Endodermal cell (in vitro differentiated cells): ENCODE measurements around the gene CERS1. TPM values are rescaled to one million over a fixed set of nuclear protein-coding genes. Genes with fewer than 3 reads are reported as not detected.

Experiments used
- DNase-seq: peaks from one replicate; pipeline ENCODE4 v3.0.0-alpha.2; 2017
- H3K27ac ChIP-seq: 2 replicates; pipeline ENCODE4 v1.5.1; 2013; ENCODE audit warnings: mild to moderate bottlenecking, low read depth, low read length, moderate library complexity
- H3K27me3 ChIP-seq: 2 replicates; pipeline ENCODE4 v1.6.1; 2013; ENCODE audit warnings: mild to moderate bottlenecking, low read length, moderate library complexity; ENCODE audit not compliant: insufficient read depth, control insufficient read depth, poor library complexity, severe bottlenecking
- H3K36me3 ChIP-seq: 2 replicates; pipeline ENCODE4 v1.7.0; 2013; ENCODE audit warnings: mild to moderate bottlenecking, low read length, moderate library complexity; ENCODE audit not compliant: control insufficient read depth, insufficient read depth
- H3K4me1 ChIP-seq: one replicate; pipeline ENCODE4 v1.7.0; 2013; ENCODE audit warnings: low read length; ENCODE audit not compliant: control insufficient read depth, insufficient read depth
- H3K4me3 ChIP-seq: 2 replicates; pipeline ENCODE4 v1.5.1; 2013; ENCODE audit warnings: mild to moderate bottlenecking, low read length, moderate library complexity
- H3K9ac ChIP-seq: 2 replicates; pipeline ENCODE4 v1.6.1; 2013; ENCODE audit warnings: mild to moderate bottlenecking, low read length, moderate library complexity; ENCODE audit not compliant: poor library complexity, severe bottlenecking; ENCODE audit errors: extremely low read depth
- H3K9me3 ChIP-seq: 2 replicates; pipeline ENCODE4 v1.6.1; 2013; ENCODE audit warnings: mild to moderate bottlenecking, low read length, moderate library complexity; ENCODE audit not compliant: control insufficient read depth
- H3K27ac Mint-ChIP-seq: 2 replicates; pipeline ENCODE4 v1.8.0; 2020; ENCODE audit warnings: mixed read lengths
- H3K27me3 Mint-ChIP-seq: 2 replicates; pipeline ENCODE4 v1.8.0; 2021; ENCODE audit warnings: mild to moderate bottlenecking, mixed read lengths; ENCODE audit not compliant: insufficient read depth
- H3K36me3 Mint-ChIP-seq: 2 replicates; pipeline ENCODE4 v1.8.0; 2020; ENCODE audit warnings: low read depth, mixed read lengths
- H3K4me1 Mint-ChIP-seq: 2 replicates; pipeline ENCODE4 v1.8.0; 2020; ENCODE audit warnings: mixed read lengths
- H3K4me3 Mint-ChIP-seq: 2 replicates; pipeline ENCODE4 v1.8.0; 2020; ENCODE audit warnings: mild to moderate bottlenecking, moderate library complexity, mixed read lengths
- H3K9me3 Mint-ChIP-seq: 2 replicates; pipeline ENCODE4 v1.8.0; 2020; ENCODE audit warnings: mild to moderate bottlenecking, mixed read lengths
- WGBS, 2 experiments: methylation state at CpG; one replicate each; pipeline versions ENCODE4 v1.1.5 to v1.1.7; 2013; ENCODE audit warnings: missing lambda C conversion rate in 2 of 2, mixed read lengths in 1 of 2; ENCODE audit not compliant: insufficient coverage in 1 of 2, insufficient read length in 1 of 2; 5-methylcytosine and 5-hydroxymethylcytosine counted together
- total RNA-seq, 2 donors: library from RNA; stranded (reverse); fragmentation: NEBNext Ultra II Directional in 1 of 2; extraction: Animal tissue kit (Norgen Biotek cat#: 25700) in 1 of 2; gene quantifications; 2 replicates in 1 of 2; 3 replicates in 1 of 2; pipeline ENCODE4 v1.2.1, GENCODE V29; 2021
- TF ChIP-seq, protein P1 (sequence below): fragments of 200-600 bp; sonication (generic); conservative IDR thresholded peaks from 2 replicates; pipeline ENCODE4 v1.5.0; 2021; ENCODE audit warnings: antibody characterized with exemption, mild to moderate bottlenecking

Gene CERS1
- total RNA-seq, 2 donors from 2014 or later: 16.6 to 25.5 TPM

DNA sequence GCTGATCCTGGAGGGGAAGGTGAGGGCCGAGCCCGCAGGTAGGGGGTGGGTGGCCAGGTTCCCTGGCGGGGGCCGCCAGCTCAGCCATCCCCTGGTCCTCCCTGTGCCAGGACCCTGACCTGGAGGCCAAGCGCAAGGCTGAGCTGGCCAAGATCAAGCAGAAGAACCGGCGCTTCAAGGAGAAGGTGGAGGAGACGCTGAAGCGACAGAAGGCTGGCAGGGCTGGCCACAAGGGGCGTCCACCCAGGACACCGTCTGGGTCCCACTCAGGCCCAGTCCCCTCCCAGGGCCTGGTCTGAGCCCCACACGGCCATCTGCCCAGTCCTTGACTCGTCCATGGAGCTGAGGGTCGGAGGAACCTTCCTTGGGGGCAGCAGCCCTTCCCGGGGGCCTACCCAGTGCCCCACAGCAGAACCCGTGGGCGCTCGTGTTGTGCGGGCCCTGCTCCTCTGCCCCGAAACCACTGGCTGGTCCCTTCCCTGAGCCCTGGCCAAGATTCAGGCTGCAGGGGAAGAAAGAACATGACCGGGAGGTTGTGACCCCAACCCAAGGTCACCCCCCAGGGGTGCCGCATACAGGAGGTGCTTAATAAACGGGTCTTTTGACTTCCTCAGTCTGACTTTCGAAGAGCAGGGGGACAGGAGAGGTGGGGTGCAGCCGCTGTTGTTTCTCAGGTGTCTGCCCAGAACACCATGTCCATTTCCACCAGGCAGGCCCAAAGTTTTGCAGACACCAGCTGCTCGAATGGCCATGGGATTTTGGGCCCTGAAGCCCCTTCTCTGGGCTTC, 32.3 kb upstream of the CERS1 start:
- H3K27ac Mint-ChIP-seq: no peak overlapping the region
- DNase-seq: no peak
- Histone ChIP-seq H3K4me1 (no peaks in the 10 kb centered on the region), H3K36me3 (peaks cover 35% of the 10 kb centered on the region), H3K27ac (no peak overlapping the region), H3K9ac (no peak overlapping the region), H3K4me3 (no peak overlapping the region), H3K9me3 (no peaks in the 10 kb centered on the region), H3K27me3 (no peaks in the 10 kb centered on the region)
- TF ChIP-seq, protein P1, sequence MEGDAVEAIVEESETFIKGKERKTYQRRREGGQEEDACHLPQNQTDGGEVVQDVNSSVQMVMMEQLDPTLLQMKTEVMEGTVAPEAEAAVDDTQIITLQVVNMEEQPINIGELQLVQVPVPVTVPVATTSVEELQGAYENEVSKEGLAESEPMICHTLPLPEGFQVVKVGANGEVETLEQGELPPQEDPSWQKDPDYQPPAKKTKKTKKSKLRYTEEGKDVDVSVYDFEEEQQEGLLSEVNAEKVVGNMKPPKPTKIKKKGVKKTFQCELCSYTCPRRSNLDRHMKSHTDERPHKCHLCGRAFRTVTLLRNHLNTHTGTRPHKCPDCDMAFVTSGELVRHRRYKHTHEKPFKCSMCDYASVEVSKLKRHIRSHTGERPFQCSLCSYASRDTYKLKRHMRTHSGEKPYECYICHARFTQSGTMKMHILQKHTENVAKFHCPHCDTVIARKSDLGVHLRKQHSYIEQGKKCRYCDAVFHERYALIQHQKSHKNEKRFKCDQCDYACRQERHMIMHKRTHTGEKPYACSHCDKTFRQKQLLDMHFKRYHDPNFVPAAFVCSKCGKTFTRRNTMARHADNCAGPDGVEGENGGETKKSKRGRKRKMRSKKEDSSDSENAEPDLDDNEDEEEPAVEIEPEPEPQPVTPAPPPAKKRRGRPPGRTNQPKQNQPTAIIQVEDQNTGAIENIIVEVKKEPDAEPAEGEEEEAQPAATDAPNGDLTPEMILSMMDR: no peak
- peaks cover 37% of the 10 kb centered on the region for H3K36me3 Mint-ChIP-seq
- WGBS, 2 experiments: 92 to 95% methylated on average over 12 to 26 of the region's 26 CpGs
- H3K4me1 Mint-ChIP-seq: no peaks in the 10 kb centered on the region
- no peaks in the 10 kb centered on the region for H3K9me3 Mint-ChIP-seq
- peaks cover 3% of the 10 kb centered on the region for H3K27me3 Mint-ChIP-seq
- H3K4me3 Mint-ChIP-seq: no peak overlapping the region

DNA sequence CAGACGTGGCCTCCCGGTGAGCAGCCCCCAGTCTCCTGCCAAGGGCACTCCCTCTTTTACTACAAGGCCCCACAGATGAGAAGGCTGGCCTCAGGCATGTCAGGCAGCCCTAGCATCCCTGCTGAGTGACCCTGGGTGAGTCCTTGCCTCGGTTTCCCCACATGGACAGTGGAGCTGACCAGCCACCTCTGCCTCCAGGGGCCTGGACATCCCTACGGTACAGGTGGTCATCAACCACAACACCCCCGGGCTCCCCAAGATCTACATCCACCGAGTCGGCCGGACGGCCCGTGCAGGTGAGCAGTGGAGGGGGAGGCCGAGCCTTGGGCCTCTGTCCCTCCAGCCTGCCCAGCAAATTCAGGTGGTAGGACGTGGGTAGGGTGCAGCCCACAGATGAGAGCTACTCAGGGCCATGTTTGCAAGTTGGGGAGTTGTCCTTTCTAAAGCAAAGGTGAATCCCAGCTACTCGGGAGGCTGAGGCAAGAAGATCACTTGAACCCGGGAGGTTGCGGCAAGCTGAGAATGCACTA, 28.8 kb upstream of the CERS1 start:
- no peaks in the 10 kb centered on the region for H3K4me1 ChIP-seq
- peaks cover 44% of the 10 kb centered on the region for H3K36me3 Mint-ChIP-seq
- no peak overlapping the region for H3K27ac Mint-ChIP-seq
- TF ChIP-seq, protein P1: no peak
- H3K9ac ChIP-seq: no peak overlapping the region
- no peak for DNase-seq
- 95 to 99% methylated on average over 8 to 15 of the region's 15 CpGs for WGBS, 2 experiments
- no peak overlapping the region for H3K4me3 ChIP-seq
- H3K9me3 ChIP-seq: no peaks in the 10 kb centered on the region
- H3K27me3 Mint-ChIP-seq: no peaks in the 10 kb centered on the region
- no peak overlapping the region for H3K4me3 Mint-ChIP-seq
- H3K9me3 Mint-ChIP-seq: no peaks in the 10 kb centered on the region
- no peaks in the 10 kb centered on the region for H3K27me3 ChIP-seq
- no peak overlapping the region for H3K27ac ChIP-seq
- H3K4me1 Mint-ChIP-seq: peaks cover 4% of the 10 kb centered on the region
- peaks cover 35% of the 10 kb centered on the region for H3K36me3 ChIP-seq

DNA sequence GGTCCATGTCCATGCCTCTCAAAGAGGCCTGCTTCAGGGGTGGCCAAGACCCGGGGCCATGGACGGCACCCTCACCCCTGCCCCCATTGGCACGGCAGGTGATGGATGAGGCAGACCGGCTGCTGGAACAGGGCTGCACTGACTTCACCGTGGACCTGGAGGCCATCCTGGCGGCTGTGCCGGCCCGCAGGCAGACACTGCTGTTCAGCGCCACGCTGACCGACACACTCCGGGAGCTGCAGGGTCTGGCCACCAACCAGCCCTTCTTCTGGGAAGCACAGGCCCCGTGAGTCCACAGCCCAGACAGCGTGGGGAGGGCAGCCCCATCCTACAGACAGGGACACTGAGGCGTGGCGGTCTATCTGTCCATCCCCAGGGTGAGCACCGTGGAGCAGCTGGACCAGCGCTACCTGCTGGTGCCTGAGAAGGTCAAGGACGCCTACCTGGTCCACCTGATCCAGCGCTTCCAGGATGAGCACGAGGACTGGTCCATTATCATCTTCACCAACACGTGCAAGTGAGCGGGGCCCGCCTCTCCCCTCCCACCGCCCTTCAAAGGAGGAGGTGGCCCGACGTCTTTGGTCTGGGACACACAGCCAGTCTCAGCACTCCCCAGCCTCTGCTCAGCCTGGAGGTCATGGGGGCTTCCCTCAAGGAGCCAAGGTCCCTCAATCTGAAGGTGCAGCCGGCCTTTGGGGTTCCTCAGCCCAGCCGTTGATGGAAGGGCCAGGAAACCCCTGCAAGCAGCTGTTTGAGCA, 26.4 kb upstream of the CERS1 start:
- H3K27ac Mint-ChIP-seq: no peak overlapping the region
- no peaks in the 10 kb centered on the region for H3K9me3 ChIP-seq
- H3K36me3 ChIP-seq: peaks cover 22% of the 10 kb centered on the region
- H3K27me3 ChIP-seq: no peaks in the 10 kb centered on the region
- H3K27me3 Mint-ChIP-seq: no peaks in the 10 kb centered on the region
- TF ChIP-seq, protein P1: no peak
- peaks cover 4% of the 10 kb centered on the region for H3K4me1 Mint-ChIP-seq
- no peak overlapping the region for H3K9ac ChIP-seq
- WGBS, 2 experiments: 91 to 95% methylated on average over 16 to 29 of the region's 29 CpGs
- H3K4me3 Mint-ChIP-seq: no peak overlapping the region
- H3K9me3 Mint-ChIP-seq: no peaks in the 10 kb centered on the region
- no peak for DNase-seq
- H3K4me1 ChIP-seq: no peaks in the 10 kb centered on the region
- H3K27ac ChIP-seq: no peak overlapping the region
- H3K4me3 ChIP-seq: no peak overlapping the region
- H3K36me3 Mint-ChIP-seq: peaks cover 40% of the 10 kb centered on the region
